ENCODE results near the gene SMYD3.

DNA sequence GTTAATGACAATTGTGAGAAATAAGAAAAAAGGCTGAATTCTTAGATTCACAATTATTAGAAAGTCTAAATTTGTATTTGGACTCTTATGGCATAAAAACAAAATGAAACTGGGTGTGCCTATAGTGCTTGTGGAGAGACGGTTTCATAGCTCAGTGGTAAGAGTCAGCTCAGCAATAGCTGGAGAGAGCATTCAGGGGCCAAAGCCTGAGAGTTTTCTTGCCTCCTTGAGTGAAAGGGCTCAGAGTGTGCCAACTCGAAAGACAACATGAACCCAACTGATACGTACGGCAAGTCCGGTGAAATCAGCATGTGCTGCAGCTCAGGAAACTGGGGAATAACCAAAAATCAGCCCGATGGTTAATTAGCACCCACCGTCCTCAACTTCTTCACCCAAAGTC is 577.9 kb downstream of the SMYD3 start:
- TF ChIP-seq BHLHE40 (IDR thresholded peaks at IDR 0.05; ENCODE audit: borderline replicate concordance) (no peak), SP1 (IDR thresholded peaks at IDR 0.05) (no peak), FOXM1 (IDR thresholded peaks at IDR 0.05; ENCODE audit: borderline replicate concordance) (no peak), CTBP1 (IDR thresholded peaks at IDR 0.05; ENCODE audit: borderline replicate concordance) (no peak), HDGF (IDR thresholded peaks at IDR 0.05; ENCODE audit: borderline replicate concordance) (no peak), TARDBP (IDR thresholded peaks at IDR 0.05) (no peak), SUZ12 (IDR thresholded peaks at IDR 0.05) (no peak), FOXK2 (IDR thresholded peaks at IDR 0.05) (no peak), ZNF384 (IDR thresholded peaks at IDR 0.05) (no peak), NFRKB (IDR thresholded peaks at IDR 0.05) (no peak), L3MBTL2 (conservative IDR thresholded peaks at IDR 0.05) (no peak), ELF4 (IDR thresholded peaks at IDR 0.05) (no peak)
- TF ChIP-seq, protein P1, sequence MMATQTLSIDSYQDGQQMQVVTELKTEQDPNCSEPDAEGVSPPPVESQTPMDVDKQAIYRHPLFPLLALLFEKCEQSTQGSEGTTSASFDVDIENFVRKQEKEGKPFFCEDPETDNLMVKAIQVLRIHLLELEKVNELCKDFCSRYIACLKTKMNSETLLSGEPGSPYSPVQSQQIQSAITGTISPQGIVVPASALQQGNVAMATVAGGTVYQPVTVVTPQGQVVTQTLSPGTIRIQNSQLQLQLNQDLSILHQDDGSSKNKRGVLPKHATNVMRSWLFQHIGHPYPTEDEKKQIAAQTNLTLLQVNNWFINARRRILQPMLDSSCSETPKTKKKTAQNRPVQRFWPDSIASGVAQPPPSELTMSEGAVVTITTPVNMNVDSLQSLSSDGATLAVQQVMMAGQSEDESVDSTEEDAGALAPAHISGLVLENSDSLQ (IDR thresholded peaks at IDR 0.05), result no peak

Measured in HEK293T (cell line).